ENCODE data around the gene CISD3. TPM values are rescaled to one million over a fixed set of nuclear protein-coding genes. Genes with fewer than 3 reads are reported as not detected.

Gene CISD3
- total and polyA plus RNA-seq, 4 donors = 18.3 to 59.0 (median 30.6) TPM

DNA sequence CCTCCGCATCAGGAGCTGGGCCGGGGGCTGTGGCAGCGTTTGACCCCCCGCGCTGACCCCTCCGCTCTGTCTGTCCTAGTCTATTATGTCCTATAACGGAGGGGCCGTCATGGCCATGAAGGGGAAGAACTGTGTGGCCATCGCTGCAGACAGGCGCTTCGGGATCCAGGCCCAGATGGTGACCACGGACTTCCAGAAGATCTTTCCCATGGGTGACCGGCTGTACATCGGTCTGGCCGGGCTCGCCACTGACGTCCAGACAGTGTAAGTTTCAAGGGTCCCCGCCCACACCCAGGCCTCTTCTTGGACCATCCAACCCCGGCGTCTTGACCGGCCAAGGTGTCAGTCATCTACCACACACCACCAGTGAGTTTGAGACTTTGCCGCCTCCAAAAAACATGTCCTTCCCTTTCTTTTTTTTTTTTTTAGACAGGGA, 22.9 kb downstream of the CISD3 start:
- no peaks in the 10 kb centered on the region for H3K4me1 ChIP-seq (ENCODE audit: control insufficient read depth in 1 of 2, insufficient read depth in 2 of 2, low read length in 2 of 2)
- H3K36me3 ChIP-seq (ENCODE audit: control insufficient read depth in 1 of 2, insufficient read depth in 2 of 2, low read length in 1 of 2) = peaks cover 0 to 3% of the 10 kb centered on the region in 2 donors
- ATAC-seq (ENCODE audit: low FRiP score) (no peak), DNase-seq (peak in 1 of 2 donors; percentile 76)
- no peaks in the 10 kb centered on the region for H3K27me3 ChIP-seq (ENCODE audit: control insufficient read depth in 1 of 2, insufficient read depth in 2 of 2, low read length in 1 of 2)
- H3K4me3 ChIP-seq (ENCODE audit: low read length in 2 of 2) = peak overlapping the region; percentile 23 to 81
- no peaks in the 10 kb centered on the region for H3K9me3 ChIP-seq (ENCODE audit: control insufficient read depth, low read length)
- WGBS, 2 donors = 3 to 7% methylated on average over 22 of the region's 22 CpGs
- H3K27ac ChIP-seq (ENCODE audit: low read depth in 1 of 2, low read length in 2 of 2) = peak overlapping the region in 1 of 2 donors; percentile 60
- intact Hi-C loops (cut with DNase I) = loop anchor here in 1 of 2 donors (5.0 kb wide), 1 partner anchor 44 kb away; the partner anchor contains the start of gene PIP4K2B

DNA sequence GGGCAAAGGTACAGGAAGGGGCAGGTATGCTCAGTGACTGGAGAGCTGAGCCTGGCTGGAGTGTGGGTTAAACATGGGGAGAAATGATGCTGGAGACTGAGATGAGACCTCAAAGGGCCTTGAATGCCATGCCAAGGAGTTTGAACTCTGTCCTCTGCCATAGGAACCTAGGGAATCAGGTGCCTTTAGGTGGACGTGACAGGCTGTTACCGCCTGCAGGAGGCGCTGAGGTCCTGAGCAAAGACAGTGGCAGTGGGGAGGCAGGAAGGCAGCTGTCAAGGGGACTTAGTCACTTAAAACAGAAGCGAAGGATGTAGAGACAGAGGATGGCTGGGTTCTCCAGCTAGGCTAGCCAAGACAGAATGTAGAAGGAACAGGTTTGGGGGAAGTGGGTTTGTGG, 31.5 kb downstream of the CISD3 start:
- Histone ChIP-seq H3K4me3 (ENCODE audit: low read length in 2 of 2) (no peak overlapping the region), H3K4me1 (ENCODE audit: control insufficient read depth in 1 of 2, insufficient read depth in 2 of 2, low read length in 2 of 2) (no peaks in the 10 kb centered on the region), H3K9me3 (ENCODE audit: control insufficient read depth, low read length) (no peaks in the 10 kb centered on the region), H3K27me3 (ENCODE audit: control insufficient read depth in 1 of 2, insufficient read depth in 2 of 2, low read length in 1 of 2) (no peaks in the 10 kb centered on the region), H3K27ac (ENCODE audit: low read depth in 1 of 2, low read length in 2 of 2) (no peak overlapping the region), H3K36me3 (ENCODE audit: control insufficient read depth in 1 of 2, insufficient read depth in 2 of 2, low read length in 1 of 2) (peaks cover 6 to 8% of the 10 kb centered on the region in 2 donors)
- DNase-seq = no peak
- intact Hi-C loops (cut with DNase I) = no loop called here
- WGBS, 2 donors = 66 to 69% methylated on average over 4 of the region's 4 CpGs
- ATAC-seq (ENCODE audit: low FRiP score) = no peak

DNA sequence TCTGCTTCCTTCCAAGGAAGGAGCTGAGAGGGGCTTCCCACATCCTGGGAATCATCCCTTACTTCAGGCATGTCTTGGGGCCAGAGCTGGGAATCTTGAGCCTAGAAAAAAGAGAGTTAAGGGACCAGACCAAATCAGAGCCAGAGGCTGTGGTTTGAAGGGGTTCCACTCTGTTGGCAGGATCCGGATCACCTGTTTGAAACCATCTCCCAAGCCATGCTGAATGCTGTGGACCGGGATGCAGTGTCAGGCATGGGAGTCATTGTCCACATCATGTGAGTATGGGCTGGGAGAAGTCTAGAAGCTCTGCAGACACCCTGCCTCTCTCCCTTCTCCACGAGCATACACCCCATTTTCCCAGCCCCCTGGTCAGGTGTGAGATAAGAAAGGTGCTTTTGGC, 32.1 kb downstream of the CISD3 start:
- Histone ChIP-seq H3K27ac (ENCODE audit: low read depth in 1 of 2, low read length in 2 of 2) (no peak overlapping the region), H3K27me3 (ENCODE audit: control insufficient read depth in 1 of 2, insufficient read depth in 2 of 2, low read length in 1 of 2) (no peaks in the 10 kb centered on the region), H3K4me1 (ENCODE audit: control insufficient read depth in 1 of 2, insufficient read depth in 2 of 2, low read length in 2 of 2) (no peaks in the 10 kb centered on the region), H3K9me3 (ENCODE audit: control insufficient read depth, low read length) (no peaks in the 10 kb centered on the region), H3K4me3 (ENCODE audit: low read length in 2 of 2) (no peak overlapping the region), H3K36me3 (ENCODE audit: control insufficient read depth in 1 of 2, insufficient read depth in 2 of 2, low read length in 1 of 2) (peaks cover 6 to 8% of the 10 kb centered on the region in 2 donors)
- no peak for DNase-seq
- WGBS, 2 donors = 78 to 94% methylated on average over 3 of the region's 3 CpGs
- intact Hi-C loops (cut with DNase I) = no loop called here
- ATAC-seq (ENCODE audit: low FRiP score) = no peak

DNA sequence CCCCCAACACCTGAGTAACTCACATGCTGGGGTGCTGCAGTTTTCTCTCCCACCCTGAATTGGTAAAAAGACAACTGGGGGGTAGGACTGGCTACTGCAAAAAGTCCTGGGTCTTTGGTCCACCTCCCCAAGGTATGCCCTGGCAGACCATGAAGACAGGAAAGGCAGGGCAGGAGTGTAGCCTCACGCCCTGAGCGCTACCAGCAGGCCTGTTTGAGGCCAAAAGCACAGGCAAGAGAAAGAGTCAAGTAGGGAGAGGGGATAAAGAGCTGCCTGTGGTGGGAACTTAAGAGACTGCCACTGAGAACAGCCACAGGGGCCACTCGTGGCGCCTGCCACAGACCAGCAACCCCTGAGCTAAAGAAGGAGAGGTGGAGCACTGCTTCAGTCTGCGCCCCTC, 36.2 kb downstream of the CISD3 start:
- intact Hi-C loops (cut with DNase I) = no loop called here

DNA sequence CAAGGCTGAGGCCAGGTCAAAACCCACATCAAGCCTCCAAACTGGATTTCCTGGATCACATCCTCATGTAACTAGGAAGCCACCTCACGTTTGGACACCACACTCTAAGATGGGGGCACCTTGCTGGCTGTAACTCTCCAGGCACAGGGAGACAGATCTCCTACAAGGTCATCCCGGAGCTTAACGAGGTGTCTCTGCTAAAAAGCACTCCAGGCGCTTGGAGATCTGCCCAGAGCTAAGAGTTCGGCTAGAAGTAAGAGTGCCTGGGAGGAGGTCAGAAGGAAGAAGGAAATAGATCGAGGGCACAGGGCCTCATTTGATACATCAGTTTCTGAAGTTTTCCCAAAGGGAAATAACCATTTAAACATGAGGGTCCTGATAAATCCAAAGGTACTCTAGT, 38.3 kb downstream of the CISD3 start:
- ATAC-seq (ENCODE audit: low FRiP score) (no peak), DNase-seq (no peak)
- no peak overlapping the region for H3K4me3 ChIP-seq (ENCODE audit: low read length in 2 of 2)
- H3K36me3 ChIP-seq (ENCODE audit: control insufficient read depth in 1 of 2, insufficient read depth in 2 of 2, low read length in 1 of 2) = peaks cover 4 to 13% of the 10 kb centered on the region in 2 donors
- 64 to 67% methylated on average over 6 of the region's 6 CpGs for WGBS, 2 donors
- no peaks in the 10 kb centered on the region for H3K9me3 ChIP-seq (ENCODE audit: control insufficient read depth, low read length)
- no peaks in the 10 kb centered on the region for H3K4me1 ChIP-seq (ENCODE audit: control insufficient read depth in 1 of 2, insufficient read depth in 2 of 2, low read length in 2 of 2)
- H3K27ac ChIP-seq (ENCODE audit: low read depth in 1 of 2, low read length in 2 of 2) = no peak overlapping the region
- intact Hi-C loops (cut with DNase I) = no loop called here
- no peaks in the 10 kb centered on the region for H3K27me3 ChIP-seq (ENCODE audit: control insufficient read depth in 1 of 2, insufficient read depth in 2 of 2, low read length in 1 of 2)

More for the DNA sequence above, 36.2 kb downstream of the CISD3 start:
- no peaks in the 10 kb centered on the region for H3K4me1 ChIP-seq (ENCODE audit: control insufficient read depth in 1 of 2, insufficient read depth in 2 of 2, low read length in 2 of 2)
- H3K9me3 ChIP-seq (ENCODE audit: control insufficient read depth, low read length) = no peaks in the 10 kb centered on the region
- H3K36me3 ChIP-seq (ENCODE audit: control insufficient read depth in 1 of 2, insufficient read depth in 2 of 2, low read length in 1 of 2) = peaks cover 4 to 14% of the 10 kb centered on the region in 2 donors
- ATAC-seq (ENCODE audit: low FRiP score) (no peak), DNase-seq (no peak)
- no peak overlapping the region for H3K4me3 ChIP-seq (ENCODE audit: low read length in 2 of 2)
- 84 to 90% methylated on average over 5 of the region's 5 CpGs for WGBS, 2 donors
- no peaks in the 10 kb centered on the region for H3K27me3 ChIP-seq (ENCODE audit: control insufficient read depth in 1 of 2, insufficient read depth in 2 of 2, low read length in 1 of 2)
- no peak overlapping the region for H3K27ac ChIP-seq (ENCODE audit: low read depth in 1 of 2, low read length in 2 of 2)

DNA sequence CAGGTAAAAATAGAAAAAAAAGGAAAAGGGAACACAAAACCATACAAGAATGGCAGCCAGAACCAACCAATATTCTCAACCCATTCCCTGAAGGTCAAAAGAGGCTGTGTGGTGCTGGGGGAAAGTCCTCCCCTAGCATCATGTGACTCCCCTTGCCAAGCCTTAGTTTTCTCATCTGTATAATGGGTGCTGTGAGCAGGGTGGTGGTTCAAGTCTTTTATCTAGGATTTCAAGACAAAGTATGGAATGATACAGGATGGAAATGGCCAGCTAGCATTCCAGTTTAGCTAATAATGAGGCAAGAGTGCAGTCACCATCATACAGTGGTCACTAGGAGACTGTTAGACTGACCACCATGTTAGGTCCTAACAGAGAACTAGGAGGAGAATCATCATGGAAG, 43.1 kb downstream of the CISD3 start:
- peaks cover 0 to 22% of the 10 kb centered on the region in 2 donors for H3K36me3 ChIP-seq (ENCODE audit: control insufficient read depth in 1 of 2, insufficient read depth in 2 of 2, low read length in 1 of 2)
- H3K9me3 ChIP-seq (ENCODE audit: control insufficient read depth, low read length) = no peaks in the 10 kb centered on the region
- no peak overlapping the region for H3K27ac ChIP-seq (ENCODE audit: low read depth in 1 of 2, low read length in 2 of 2)
- intact Hi-C loops (cut with DNase I) = no loop called here
- H3K4me1 ChIP-seq (ENCODE audit: control insufficient read depth in 1 of 2, insufficient read depth in 2 of 2, low read length in 2 of 2) = no peaks in the 10 kb centered on the region
- H3K4me3 ChIP-seq (ENCODE audit: low read length in 2 of 2) = no peak overlapping the region
- ATAC-seq (ENCODE audit: low FRiP score) (no peak), DNase-seq (no peak)
- no peaks in the 10 kb centered on the region for H3K27me3 ChIP-seq (ENCODE audit: control insufficient read depth in 1 of 2, insufficient read depth in 2 of 2, low read length in 1 of 2)

DNA sequence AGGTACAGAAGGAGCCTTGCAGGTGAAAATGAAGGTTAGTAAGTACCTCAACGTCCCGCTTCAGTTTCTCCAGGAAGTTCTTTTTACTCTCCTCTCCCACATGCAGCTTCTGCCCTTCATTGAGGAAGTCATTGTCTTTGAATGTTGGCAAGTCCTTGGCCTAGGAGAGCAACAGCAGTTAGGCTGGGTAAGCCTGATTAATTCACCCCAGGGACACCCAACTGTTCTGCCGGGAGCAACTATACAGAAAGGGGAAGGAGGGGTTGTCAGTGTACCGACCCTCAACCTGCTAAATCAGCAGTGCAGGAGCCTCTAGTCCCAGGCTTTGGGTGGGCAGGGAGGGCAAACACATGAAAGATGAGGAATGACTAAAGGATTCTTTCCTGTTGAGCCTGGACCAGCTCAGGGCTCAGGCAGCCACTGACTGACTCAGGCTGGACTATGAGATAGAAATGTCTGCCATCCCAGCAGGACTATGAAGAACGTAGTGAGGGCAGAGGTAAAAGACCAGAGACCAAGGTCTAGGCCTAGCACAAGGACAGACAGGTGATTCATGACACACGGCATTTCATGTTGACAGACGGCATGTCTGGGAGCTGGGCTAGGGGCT, 47.6 kb downstream of the CISD3 start:
- Histone ChIP-seq H3K9me3 (ENCODE audit: control insufficient read depth, low read length) (no peaks in the 10 kb centered on the region), H3K27ac (ENCODE audit: low read depth in 1 of 2, low read length in 2 of 2) (no peak overlapping the region), H3K36me3 (ENCODE audit: control insufficient read depth in 1 of 2, insufficient read depth in 2 of 2, low read length in 1 of 2) (peaks cover 14 to 31% of the 10 kb centered on the region in 2 donors), H3K4me3 (ENCODE audit: low read length in 2 of 2) (no peak overlapping the region), H3K27me3 (ENCODE audit: control insufficient read depth in 1 of 2, insufficient read depth in 2 of 2, low read length in 1 of 2) (no peaks in the 10 kb centered on the region), H3K4me1 (ENCODE audit: control insufficient read depth in 1 of 2, insufficient read depth in 2 of 2, low read length in 2 of 2) (no peaks in the 10 kb centered on the region)
- intact Hi-C loops (cut with DNase I) = no loop called here
- no peak for DNase-seq
- no peak for ATAC-seq (ENCODE audit: low FRiP score)
- 75% methylated on average over 7 of the region's 7 CpGs for WGBS, 2 donors

DNA sequence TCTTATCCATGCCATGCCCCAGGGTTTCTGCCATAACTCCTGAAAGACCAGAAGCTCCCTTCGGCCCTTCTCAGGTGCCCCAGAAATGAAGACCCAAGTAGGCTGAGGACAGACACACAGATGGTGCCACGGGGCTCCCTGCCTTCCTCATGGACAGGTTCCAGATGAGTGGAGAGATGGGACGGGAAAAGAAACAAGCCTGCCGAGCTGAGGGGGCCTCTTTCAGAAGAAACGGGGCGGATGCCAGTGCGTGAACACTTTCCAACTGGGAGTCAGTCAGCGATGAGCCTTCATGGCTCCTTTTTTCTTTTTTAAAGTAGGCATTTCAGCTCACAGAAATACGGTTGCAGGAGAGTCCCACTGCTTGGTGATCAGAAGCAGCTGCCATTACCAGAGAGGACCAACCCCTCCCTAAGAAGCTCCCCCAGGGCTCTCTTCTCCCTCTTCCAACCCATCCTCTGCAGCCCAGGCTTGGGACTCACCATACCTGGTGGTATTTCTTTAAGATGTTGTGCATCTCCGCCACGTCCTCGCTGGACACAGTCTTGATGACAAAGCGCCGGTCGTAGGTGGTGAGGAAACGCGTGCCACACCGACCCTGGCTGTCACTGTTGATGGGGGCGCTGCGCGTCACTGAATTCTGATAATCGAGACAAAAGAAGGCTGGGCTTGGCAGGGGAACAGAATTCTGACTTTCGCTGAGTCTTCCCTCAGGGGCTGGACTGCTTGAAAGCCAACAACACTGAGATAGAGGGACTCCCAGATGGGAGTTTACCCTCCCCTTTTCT, 50.0 kb downstream of the CISD3 start:
- Histone ChIP-seq H3K27ac (ENCODE audit: low read depth in 1 of 2, low read length in 2 of 2) (no peak overlapping the region), H3K9me3 (ENCODE audit: control insufficient read depth, low read length) (no peaks in the 10 kb centered on the region), H3K4me3 (ENCODE audit: low read length in 2 of 2) (no peak overlapping the region), H3K27me3 (ENCODE audit: control insufficient read depth in 1 of 2, insufficient read depth in 2 of 2, low read length in 1 of 2) (no peaks in the 10 kb centered on the region), H3K36me3 (ENCODE audit: control insufficient read depth in 1 of 2, insufficient read depth in 2 of 2, low read length in 1 of 2) (peaks cover 14 to 38% of the 10 kb centered on the region in 2 donors), H3K4me1 (ENCODE audit: control insufficient read depth in 1 of 2, insufficient read depth in 2 of 2, low read length in 2 of 2) (no peaks in the 10 kb centered on the region)
- WGBS, 2 donors = 87% methylated on average over 23 of the region's 23 CpGs
- ATAC-seq (ENCODE audit: low FRiP score) (no peak), DNase-seq (no peak)
- intact Hi-C loops (cut with DNase I) = no loop called here

DNA sequence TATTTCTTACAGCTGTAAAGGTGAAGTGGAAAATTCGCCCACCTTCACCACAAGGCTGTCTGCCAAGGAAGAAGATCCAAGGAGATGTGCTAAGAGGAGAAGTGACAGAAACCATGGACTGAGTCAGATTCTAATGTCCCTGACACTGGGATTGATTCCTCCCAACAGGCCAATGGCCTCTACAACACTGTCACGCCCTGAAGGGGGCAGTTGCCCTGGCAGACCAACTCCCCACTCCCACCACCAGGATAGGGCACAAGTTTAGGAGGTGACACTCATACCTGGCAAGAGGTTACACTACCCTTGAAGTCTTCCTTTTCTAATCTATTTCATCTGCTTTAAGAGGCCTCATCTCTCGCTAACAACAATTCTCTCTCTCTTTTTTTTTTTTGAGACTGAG, 53.1 kb downstream of the CISD3 start:
- Histone ChIP-seq H3K36me3 (ENCODE audit: control insufficient read depth in 1 of 2, insufficient read depth in 2 of 2, low read length in 1 of 2) (peaks cover 14 to 33% of the 10 kb centered on the region in 2 donors), H3K27me3 (ENCODE audit: control insufficient read depth in 1 of 2, insufficient read depth in 2 of 2, low read length in 1 of 2) (no peaks in the 10 kb centered on the region), H3K9me3 (ENCODE audit: control insufficient read depth, low read length) (no peaks in the 10 kb centered on the region), H3K27ac (ENCODE audit: low read depth in 1 of 2, low read length in 2 of 2) (no peak overlapping the region), H3K4me1 (ENCODE audit: control insufficient read depth in 1 of 2, insufficient read depth in 2 of 2, low read length in 2 of 2) (no peaks in the 10 kb centered on the region), H3K4me3 (ENCODE audit: low read length in 2 of 2) (no peak overlapping the region)
- WGBS, 2 donors = 89 to 93% methylated on average over 3 of the region's 3 CpGs
- intact Hi-C loops (cut with DNase I) = no loop called here
- no peak for ATAC-seq (ENCODE audit: low FRiP score)
- DNase-seq = no peak
